Breast epithelium (tissue), 3 donors: ENCODE measurements around the gene ANKRD44.

Experiments used
- POLR2AphosphoS5 ChIP-seq, 3 donors: sonication (generic); formaldehyde crosslinking; IDR thresholded peaks; one replicate each; pipeline ENCODE4 v1.6.1; 2017; ENCODE audit warnings: antibody characterized with exemption in 3 of 3
- TF ChIP-seq, protein P1 (sequence below), 3 donors: fragments of 450-650 bp; IDR thresholded peaks; one replicate each; pipeline ENCODE4 v1.5.1; 2016 to 2017; ENCODE audit warnings: antibody characterized with exemption in 3 of 3, mild to moderate bottlenecking in 3 of 3, moderate library complexity in 3 of 3

DNA sequence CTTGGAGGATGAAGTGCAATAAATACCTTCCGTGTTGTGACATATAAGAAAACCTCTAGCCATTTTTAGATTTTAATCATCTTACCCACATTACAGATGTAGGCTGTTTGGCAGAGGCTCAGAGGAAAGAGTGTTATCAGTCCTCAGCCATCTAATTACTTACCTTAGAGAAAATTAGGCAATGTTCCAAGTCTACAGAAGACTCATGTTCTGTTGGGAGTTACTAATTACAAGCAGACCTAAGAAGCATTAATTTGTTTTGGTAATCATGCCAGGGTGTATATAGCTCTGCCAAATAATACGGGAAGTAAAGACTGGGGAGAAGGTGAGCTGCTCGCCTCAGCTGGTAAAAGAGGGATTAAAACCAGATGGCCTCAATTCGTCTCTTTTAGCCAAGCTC is 258.2 kb downstream of the ANKRD44 start:
- no peak for TF ChIP-seq POLR2AphosphoS5 (IDR thresholded peaks at IDR 0.05)
- TF ChIP-seq, protein P1, sequence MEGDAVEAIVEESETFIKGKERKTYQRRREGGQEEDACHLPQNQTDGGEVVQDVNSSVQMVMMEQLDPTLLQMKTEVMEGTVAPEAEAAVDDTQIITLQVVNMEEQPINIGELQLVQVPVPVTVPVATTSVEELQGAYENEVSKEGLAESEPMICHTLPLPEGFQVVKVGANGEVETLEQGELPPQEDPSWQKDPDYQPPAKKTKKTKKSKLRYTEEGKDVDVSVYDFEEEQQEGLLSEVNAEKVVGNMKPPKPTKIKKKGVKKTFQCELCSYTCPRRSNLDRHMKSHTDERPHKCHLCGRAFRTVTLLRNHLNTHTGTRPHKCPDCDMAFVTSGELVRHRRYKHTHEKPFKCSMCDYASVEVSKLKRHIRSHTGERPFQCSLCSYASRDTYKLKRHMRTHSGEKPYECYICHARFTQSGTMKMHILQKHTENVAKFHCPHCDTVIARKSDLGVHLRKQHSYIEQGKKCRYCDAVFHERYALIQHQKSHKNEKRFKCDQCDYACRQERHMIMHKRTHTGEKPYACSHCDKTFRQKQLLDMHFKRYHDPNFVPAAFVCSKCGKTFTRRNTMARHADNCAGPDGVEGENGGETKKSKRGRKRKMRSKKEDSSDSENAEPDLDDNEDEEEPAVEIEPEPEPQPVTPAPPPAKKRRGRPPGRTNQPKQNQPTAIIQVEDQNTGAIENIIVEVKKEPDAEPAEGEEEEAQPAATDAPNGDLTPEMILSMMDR (IDR thresholded peaks at IDR 0.05): no peak
